Heart left ventricle (tissue), 16 donors: ENCODE results near the gene FTO. TPM values are rescaled to one million over a fixed set of nuclear protein-coding genes. Genes with fewer than 3 reads are reported as not detected.

ENCODE experiments used
- ATAC-seq, 4 donors: fragments of 200-7000 bp; cut with Tn5 transposase; one replicate each; pipeline ENCODE4 v1.9.1; 2020 to 2022; ENCODE audit warnings: moderate library complexity in 4 of 4, mild to moderate bottlenecking in 3 of 4, moderate number of reproducible peaks in 1 of 4
- DNase-seq, 5 donors: peaks; one replicate each; pipeline ENCODE4 v3.0.0-alpha.2; 2020
- H3K27ac ChIP-seq, 12 donors: fragments of 200-600 bp; sonication (generic) in 4 of 12; one replicate each; pipeline versions ENCODE4 v1.5.0 to v1.8.0; 2016 to 2022; ENCODE audit warnings: mild to moderate bottlenecking in 2 of 12
- H3K27me3 ChIP-seq, 9 donors: fragments of 200-600 bp; sonication (generic) in 2 of 9; one replicate each; pipeline versions ENCODE4 v1.5.1 to v1.8.0; 2016 to 2022; ENCODE audit warnings: mild to moderate bottlenecking in 3 of 9
- H3K36me3 ChIP-seq, 9 donors: fragments of 200-600 bp; sonication (generic) in 2 of 9; one replicate each; pipeline versions ENCODE4 v1.5.0 to v1.8.0; 2018 to 2022; ENCODE audit warnings: mild to moderate bottlenecking in 2 of 9
- H3K4me1 ChIP-seq, 12 donors: fragments of 200-600 bp; sonication (generic) in 4 of 12; one replicate each; pipeline versions ENCODE4 v1.5.0 to v1.8.0; 2016 to 2022; ENCODE audit warnings: mild to moderate bottlenecking in 3 of 12
- H3K4me3 ChIP-seq, 12 donors: fragments of 200-600 bp; sonication (generic) in 4 of 12; one replicate each; pipeline versions ENCODE4 v1.5.0 to v1.8.0; 2017 to 2022; ENCODE audit warnings: mild to moderate bottlenecking in 9 of 12, moderate library complexity in 4 of 12
- H3K9me3 ChIP-seq, 12 donors: fragments of 200-600 bp; sonication (generic) in 4 of 12; one replicate each; pipeline versions ENCODE4 v1.5.0 to v1.8.0; 2016 to 2022; ENCODE audit warnings: mild to moderate bottlenecking in 1 of 12
- CTCF ChIP-seq, 12 donors: fragments of 200-600 bp; sonication (generic) in 4 of 12; IDR thresholded peaks; one replicate each; pipeline versions ENCODE4 v1.5.0 to v1.8.0; 2018 to 2022; ENCODE audit warnings: antibody characterized with exemption in 12 of 12, mild to moderate bottlenecking in 5 of 12
- POLR2A ChIP-seq, 2 donors: fragments of 450-650 bp; IDR thresholded peaks; one replicate each; pipeline ENCODE4 v1.6.1; 2017; ENCODE audit warnings: antibody characterized with exemption in 2 of 2, mild to moderate bottlenecking in 2 of 2, moderate library complexity in 2 of 2
- WGBS, 4 donors: extraction: QIAGEN DNeasy Blood & Tissue Kit in 2 of 4; methylation state at CpG; one replicate each; pipeline versions ENCODE4 v1.1.5 to v1.1.7; 2013 to 2018; 5-methylcytosine and 5-hydroxymethylcytosine counted together
- intact Hi-C, 10 donors: fragments of 100-400 bp; cut with DNase I; formaldehyde crosslinking; loops; one replicate each; pipeline versions ENCODE4 v1.11.1 to v1.14.2; 2022
- polyA plus RNA-seq, 2 donors: library from polyadenylated mRNA; stranded (reverse); fragments of 200-250 nt; gene quantifications; one replicate each; pipeline ENCODE4 v1.2.3, GENCODE V29; 2013
- total RNA-seq, 9 donors: library from RNA; depleted of rRNA in 2 of 9; stranded (reverse); fragments of >200 nt in 2 of 9; fragmentation: NEBNext Ultra II Directional in 3 of 9; extraction: Animal tissue kit (Norgen Biotek cat#: 25700) in 3 of 9; gene quantifications; one replicate each; pipeline versions ENCODE4 v1.1.0 to v1.2.4, GENCODE V29; 2016 to 2023
- donor health status: ischemic (EF 13 %, LVEDD 7.1; RV severe dilation, severe dysfunction).
- donor health status: healthy with polysubstance abuse.
- donor health status: DM: no; HTN: yes; CAD: no.
- donor health status: DM: no; HTN: no; CAD: no.
- donor health status: ischemic (EF 25% LVEDD 6.9; RV normal size, moderate dysfunction).
- donor health status: ischemic (EF 25% LVEDD 5.7; RV mildly dilated, moderate dysfunction).
- donor health status: healthy.
- donor health status: DM: yes; HTN: yes; CAD: no.
- donor health status: ischemic (EF 35%, LVEDD 5.7; RV mildly dilated, moderate dysfunction).
- donor health status: nonischemic (EF 11% LVEDD 7.7; RV severe dilation, severe dysfunction).
- donor health status: DM: yes; HTN: yes; CAD: no.
- donor health status: PGD.
- donor health status: ischemic (EF 29% LVEDD 5.4; RV normal size, mild dysfunction).
- donor health status: nonischemic (EF 23%, LVEDD 6.1; RV moderate dilation, normal function).

Gene FTO
- total and polyA plus RNA-seq, 11 donors = 11.8 to 105 (median 86.8) TPM

DNA sequence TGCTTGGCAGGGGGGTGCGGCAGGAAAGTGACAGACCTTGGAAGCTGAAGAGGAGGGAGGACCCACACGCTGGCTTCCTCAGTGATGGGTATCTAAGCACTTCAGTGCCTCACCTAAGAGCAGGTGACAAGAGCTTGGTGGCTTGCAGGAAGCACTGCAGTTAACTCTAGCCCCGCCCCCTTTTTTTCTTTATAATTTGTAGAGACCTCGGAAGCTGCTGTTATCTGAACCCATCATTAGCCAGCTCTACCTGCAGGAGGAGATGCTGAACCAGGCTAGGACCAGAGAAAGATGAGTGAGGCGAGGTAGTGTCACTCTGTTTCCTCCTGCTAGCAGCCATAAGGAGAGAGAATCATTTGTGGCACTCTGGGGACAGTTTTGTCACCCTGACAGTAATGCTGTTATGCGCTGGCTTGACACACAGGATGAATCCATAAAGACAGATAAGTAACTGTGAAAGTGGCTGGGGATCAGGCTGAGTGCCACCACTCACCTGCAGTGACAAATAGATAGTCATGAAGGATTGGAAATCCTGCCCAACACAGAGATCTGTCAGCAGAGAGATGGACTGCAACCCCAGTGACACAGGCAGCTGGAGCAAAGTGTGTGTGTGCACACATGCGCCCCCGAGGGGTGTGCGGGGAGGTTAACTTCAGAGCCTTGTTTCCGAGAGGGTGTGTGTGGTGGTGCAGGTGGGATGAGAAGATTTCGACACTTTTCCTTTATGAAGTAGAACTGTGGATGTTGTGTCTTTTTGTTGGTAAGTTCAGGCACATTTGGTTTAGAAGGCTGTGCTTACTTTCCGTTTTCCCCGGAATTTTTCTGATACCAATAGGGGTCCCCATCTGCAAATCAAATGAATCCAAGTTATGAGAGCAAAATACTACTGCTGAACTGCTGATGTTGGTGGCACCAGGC is 358.7 kb downstream of the FTO start:
- DNase-seq (no peak), ATAC-seq (peak in 1 of 4 donors; percentile 39)
- peaks cover 0 to 22% (median 4%) of the 10 kb centered on the region in 12 donors for H3K4me1 ChIP-seq
- intact Hi-C loops = loop anchor here in 2 of 10 donors (10.0 kb wide), 2 partner anchors 212 to 278 kb away; no protein-coding TSS in a partner anchor
- no peaks in the 10 kb centered on the region for H3K36me3 ChIP-seq
- no peaks in the 10 kb centered on the region for H3K27me3 ChIP-seq
- TF ChIP-seq CTCF (IDR thresholded peaks at IDR 0.05) (peak in 3 of 12 donors; percentile 16 to 22 (median 18)), POLR2A (IDR thresholded peaks at IDR 0.05) (no peak)
- WGBS, 4 donors = 67 to 83% (median 75%) methylated on average over 13 of the region's 13 CpGs
- H3K9me3 ChIP-seq = no peaks in the 10 kb centered on the region
- H3K27ac ChIP-seq = no peak overlapping the region
- peak overlapping the region in 5 of 12 donors; percentile 1 to 30 (median 10) for H3K4me3 ChIP-seq

GRCh38 chr16:54063279-54063773 is 359.4 kb downstream of the FTO start:
- H3K4me1 ChIP-seq = peaks cover 0 to 22% (median 4%) of the 10 kb centered on the region in 12 donors
- DNase-seq (no peak), ATAC-seq (no peak)
- no peaks in the 10 kb centered on the region for H3K36me3 ChIP-seq
- H3K9me3 ChIP-seq = no peaks in the 10 kb centered on the region
- no peaks in the 10 kb centered on the region for H3K27me3 ChIP-seq
- intact Hi-C loops = loop anchor here in 2 of 10 donors (10.0 kb wide), 2 partner anchors 211 to 279 kb away; no protein-coding TSS in a partner anchor
- 46 to 68% (median 58%) methylated on average over 10 of the region's 10 CpGs for WGBS, 4 donors
- no peak overlapping the region for H3K27ac ChIP-seq
- TF ChIP-seq CTCF (IDR thresholded peaks at IDR 0.05) (peak in 1 of 12 donors; percentile 2), POLR2A (IDR thresholded peaks at IDR 0.05) (no peak)
- peak overlapping the region in 5 of 12 donors; percentile 1 to 30 (median 10) for H3K4me3 ChIP-seq

GRCh38 chr16:54066451-54067105 is 362.6 kb downstream of the FTO start:
- Histone ChIP-seq H3K9me3 (no peaks in the 10 kb centered on the region), H3K27me3 (no peaks in the 10 kb centered on the region), H3K27ac (peak overlapping the region in 1 of 12 donors; percentile 31), H3K36me3 (no peaks in the 10 kb centered on the region), H3K4me3 (no peak overlapping the region), H3K4me1 (peaks cover 0 to 22% (median 4%) of the 10 kb centered on the region in 12 donors)
- ATAC-seq (peak; percentile 56 to 86 (median 80)), DNase-seq (peak in 1 of 5 donors; percentile 45)
- no peak for TF ChIP-seq POLR2A (IDR thresholded peaks at IDR 0.05)
- no peak for TF ChIP-seq CTCF (IDR thresholded peaks at IDR 0.05)
- 65 to 79% (median 72%) methylated on average over 4 of the region's 4 CpGs for WGBS, 4 donors
- intact Hi-C loops = loop anchor here in 2 of 10 donors (10.0 kb wide), 2 partner anchors 208 to 282 kb away; no protein-coding TSS in a partner anchor
